ENCODE data around the gene RNF11.

The RNF11 gene

DNA sequence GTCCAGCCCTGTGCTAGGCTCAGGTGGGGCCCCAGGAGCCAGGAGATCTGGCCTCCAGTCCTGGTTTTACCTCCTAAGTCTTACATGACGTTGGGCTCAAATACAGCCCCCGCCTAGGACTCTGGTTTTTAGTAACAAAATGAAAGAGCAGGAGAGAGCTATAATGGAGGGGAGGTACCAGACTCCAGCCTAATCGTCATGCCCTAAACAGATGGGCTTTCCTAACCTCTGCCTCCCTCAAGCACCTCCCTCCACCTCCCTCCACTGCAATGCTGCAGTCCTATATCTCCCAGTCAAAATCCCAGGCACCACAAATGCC, 65.7 kb downstream of the RNF11 start:
- TF ChIP-seq FOXP2 (optimal IDR thresholded peaks at IDR 0.05; ENCODE audit: borderline replicate concordance, extremely low read depth, extremely low read length, insufficient read depth) (no peak), SIN3A (IDR thresholded peaks at IDR 0.05; ENCODE audit: borderline replicate concordance, insufficient read depth, low read length) (no peak), POLR2AphosphoS5 (IDR thresholded peaks at IDR 0.05; ENCODE audit: low read depth, low read length) (no peak), TAF1 (IDR thresholded peaks at IDR 0.05; ENCODE audit: borderline replicate concordance, insufficient read depth, low read length) (no peak)
- TF ChIP-seq, protein P1, sequence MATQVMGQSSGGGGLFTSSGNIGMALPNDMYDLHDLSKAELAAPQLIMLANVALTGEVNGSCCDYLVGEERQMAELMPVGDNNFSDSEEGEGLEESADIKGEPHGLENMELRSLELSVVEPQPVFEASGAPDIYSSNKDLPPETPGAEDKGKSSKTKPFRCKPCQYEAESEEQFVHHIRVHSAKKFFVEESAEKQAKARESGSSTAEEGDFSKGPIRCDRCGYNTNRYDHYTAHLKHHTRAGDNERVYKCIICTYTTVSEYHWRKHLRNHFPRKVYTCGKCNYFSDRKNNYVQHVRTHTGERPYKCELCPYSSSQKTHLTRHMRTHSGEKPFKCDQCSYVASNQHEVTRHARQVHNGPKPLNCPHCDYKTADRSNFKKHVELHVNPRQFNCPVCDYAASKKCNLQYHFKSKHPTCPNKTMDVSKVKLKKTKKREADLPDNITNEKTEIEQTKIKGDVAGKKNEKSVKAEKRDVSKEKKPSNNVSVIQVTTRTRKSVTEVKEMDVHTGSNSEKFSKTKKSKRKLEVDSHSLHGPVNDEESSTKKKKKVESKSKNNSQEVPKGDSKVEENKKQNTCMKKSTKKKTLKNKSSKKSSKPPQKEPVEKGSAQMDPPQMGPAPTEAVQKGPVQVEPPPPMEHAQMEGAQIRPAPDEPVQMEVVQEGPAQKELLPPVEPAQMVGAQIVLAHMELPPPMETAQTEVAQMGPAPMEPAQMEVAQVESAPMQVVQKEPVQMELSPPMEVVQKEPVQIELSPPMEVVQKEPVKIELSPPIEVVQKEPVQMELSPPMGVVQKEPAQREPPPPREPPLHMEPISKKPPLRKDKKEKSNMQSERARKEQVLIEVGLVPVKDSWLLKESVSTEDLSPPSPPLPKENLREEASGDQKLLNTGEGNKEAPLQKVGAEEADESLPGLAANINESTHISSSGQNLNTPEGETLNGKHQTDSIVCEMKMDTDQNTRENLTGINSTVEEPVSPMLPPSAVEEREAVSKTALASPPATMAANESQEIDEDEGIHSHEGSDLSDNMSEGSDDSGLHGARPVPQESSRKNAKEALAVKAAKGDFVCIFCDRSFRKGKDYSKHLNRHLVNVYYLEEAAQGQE (IDR thresholded peaks at IDR 0.05; ENCODE audit: insufficient read depth in 1 of 2, low read depth in 2 of 2, low read length in 2 of 2): no peak

DNA sequence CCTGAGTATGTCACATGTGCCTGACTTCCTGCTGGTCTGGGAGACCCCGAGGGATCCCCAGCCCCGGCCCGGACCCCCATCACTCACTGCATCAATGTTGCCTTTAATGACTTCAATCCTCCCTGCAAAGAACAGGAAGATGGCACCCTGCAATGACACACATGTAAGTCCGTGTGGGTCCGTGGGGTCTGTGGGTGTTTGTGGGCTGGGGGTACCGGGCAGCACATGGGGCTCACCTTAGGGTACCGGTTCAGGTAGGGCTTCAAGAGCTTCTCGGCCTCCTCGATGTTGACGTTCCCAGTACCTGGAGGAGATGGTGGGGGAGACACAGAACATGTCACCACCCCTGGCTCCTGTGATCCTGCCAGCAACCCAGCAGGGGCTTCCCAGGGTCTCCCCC, 66.2 kb downstream of the RNF11 start:
- TF ChIP-seq SIN3A (IDR thresholded peaks at IDR 0.05; ENCODE audit: borderline replicate concordance, insufficient read depth, low read length): no peak
- TF ChIP-seq, protein P1 (IDR thresholded peaks at IDR 0.05; ENCODE audit: insufficient read depth in 1 of 2, low read depth in 2 of 2, low read length in 2 of 2): no peak
- TF ChIP-seq POLR2AphosphoS5 (IDR thresholded peaks at IDR 0.05; ENCODE audit: low read depth, low read length): no peak
- no peak for TF ChIP-seq TAF1 (IDR thresholded peaks at IDR 0.05; ENCODE audit: borderline replicate concordance, insufficient read depth, low read length)
- no peak for TF ChIP-seq FOXP2 (optimal IDR thresholded peaks at IDR 0.05; ENCODE audit: borderline replicate concordance, extremely low read depth, extremely low read length, insufficient read depth)

DNA sequence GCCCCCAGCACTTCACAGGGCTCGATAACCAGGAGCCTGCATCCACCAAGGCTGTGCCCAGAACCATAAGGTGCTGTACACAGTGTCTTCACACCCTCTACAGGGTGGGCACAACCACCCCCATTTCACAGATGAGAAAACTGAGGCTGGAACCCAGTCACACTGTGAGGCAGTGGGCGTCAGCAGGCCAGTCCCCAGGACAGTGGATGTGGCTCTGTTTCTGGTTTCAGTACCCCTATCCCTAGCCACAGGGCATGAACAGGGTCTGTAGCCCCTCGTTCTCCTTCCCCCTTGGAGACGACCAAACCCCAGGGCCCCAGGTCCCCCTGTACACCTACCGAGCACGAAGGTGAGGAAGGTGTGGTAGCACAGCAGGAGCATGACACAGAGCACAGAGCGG, 66.7 kb downstream of the RNF11 start:
- TF ChIP-seq TAF1 (IDR thresholded peaks at IDR 0.05; ENCODE audit: borderline replicate concordance, insufficient read depth, low read length): no peak
- no peak for TF ChIP-seq FOXP2 (optimal IDR thresholded peaks at IDR 0.05; ENCODE audit: borderline replicate concordance, extremely low read depth, extremely low read length, insufficient read depth)
- TF ChIP-seq SIN3A (IDR thresholded peaks at IDR 0.05; ENCODE audit: borderline replicate concordance, insufficient read depth, low read length): no peak
- TF ChIP-seq POLR2AphosphoS5 (IDR thresholded peaks at IDR 0.05; ENCODE audit: low read depth, low read length): no peak
- TF ChIP-seq, protein P1 (IDR thresholded peaks at IDR 0.05; ENCODE audit: insufficient read depth in 1 of 2, low read depth in 2 of 2, low read length in 2 of 2): no peak

DNA sequence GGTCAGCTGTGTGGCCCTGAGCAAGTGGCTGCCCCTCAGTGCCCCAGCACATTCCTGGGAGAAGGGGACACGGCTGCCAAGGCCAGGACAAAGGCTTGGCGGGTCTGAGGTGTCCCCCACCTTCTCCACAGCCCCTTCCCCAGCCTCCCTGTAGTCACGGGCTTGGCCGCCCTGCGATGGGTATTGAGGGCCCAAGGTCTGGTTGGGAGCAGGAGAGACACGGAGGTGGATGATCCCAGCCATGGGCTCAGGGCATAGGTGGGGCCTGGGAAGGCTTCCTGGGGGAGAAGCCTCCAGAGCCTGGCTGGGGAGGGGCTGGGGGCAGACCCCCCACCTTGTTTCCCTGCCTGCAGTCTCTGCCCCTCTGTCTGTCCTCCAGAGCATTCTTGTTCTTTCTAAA, 67.2 kb downstream of the RNF11 start:
- TF ChIP-seq POLR2AphosphoS5 (IDR thresholded peaks at IDR 0.05; ENCODE audit: low read depth, low read length): no peak
- TF ChIP-seq, protein P1 (IDR thresholded peaks at IDR 0.05; ENCODE audit: insufficient read depth in 1 of 2, low read depth in 2 of 2, low read length in 2 of 2): no peak
- TF ChIP-seq TAF1 (IDR thresholded peaks at IDR 0.05; ENCODE audit: borderline replicate concordance, insufficient read depth, low read length): no peak
- no peak for TF ChIP-seq SIN3A (IDR thresholded peaks at IDR 0.05; ENCODE audit: borderline replicate concordance, insufficient read depth, low read length)
- TF ChIP-seq FOXP2 (optimal IDR thresholded peaks at IDR 0.05; ENCODE audit: borderline replicate concordance, extremely low read depth, extremely low read length, insufficient read depth): no peak

DNA sequence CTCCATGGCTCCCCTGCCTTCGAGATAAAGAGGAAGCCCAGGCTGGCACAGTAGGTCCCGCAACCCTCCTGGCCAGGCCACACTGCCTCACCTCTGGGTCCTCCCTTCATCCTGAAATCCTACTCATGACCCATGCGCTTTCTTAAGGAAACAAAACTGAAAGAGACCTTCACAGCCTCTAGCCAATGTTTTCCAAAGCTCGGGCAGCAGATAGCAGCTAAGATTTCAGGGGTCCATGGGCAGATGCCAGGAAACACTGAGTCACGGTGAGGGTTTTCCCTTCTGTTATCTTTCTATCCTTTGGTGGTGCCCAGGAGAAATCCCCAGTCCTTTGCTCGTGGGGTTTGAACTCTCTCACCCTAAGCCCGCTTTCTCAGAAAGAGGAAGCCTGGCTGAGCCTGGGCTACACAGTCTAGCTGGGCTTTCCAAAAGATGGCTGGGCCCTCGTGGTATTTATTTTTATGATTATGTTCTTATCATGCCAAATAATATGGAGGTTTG, 67.7 kb downstream of the RNF11 start:
- TF ChIP-seq POLR2AphosphoS5 (IDR thresholded peaks at IDR 0.05; ENCODE audit: low read depth, low read length) (no peak), SIN3A (IDR thresholded peaks at IDR 0.05; ENCODE audit: borderline replicate concordance, insufficient read depth, low read length) (no peak), FOXP2 (optimal IDR thresholded peaks at IDR 0.05; ENCODE audit: borderline replicate concordance, extremely low read depth, extremely low read length, insufficient read depth) (no peak), TAF1 (IDR thresholded peaks at IDR 0.05; ENCODE audit: borderline replicate concordance, insufficient read depth, low read length) (no peak)
- TF ChIP-seq, protein P1 (IDR thresholded peaks at IDR 0.05; ENCODE audit: insufficient read depth in 1 of 2, low read depth in 2 of 2, low read length in 2 of 2): no peak

Measured in PFSK-1 (cell line).